Renal cortical epithelial cell (primary cell): ENCODE data around the gene NBEAL1. TPM values are rescaled to one million over a fixed set of nuclear protein-coding genes. Genes with fewer than 3 reads are reported as not detected.
"Not testable (repeated sequence)": the region's sequence is repeated elsewhere in the genome, so short reads cannot be mapped to it uniquely, and the experiment has no call there.

ENCODE experiments used
- DNase-seq: peaks from one replicate; pipeline ENCODE4 v3.0.0-alpha.2; 2011; ENCODE audit warnings: low read depth
- total RNA-seq: library from RNA; depleted of rRNA; stranded (reverse); fragments of >200 nt; gene quantifications from 2 replicates; pipeline ENCODE4 v1.2.3, GENCODE V29; 2014

Gene NBEAL1
- total RNA-seq, 1 donor from 2014 or later, result 108 TPM

DNA sequence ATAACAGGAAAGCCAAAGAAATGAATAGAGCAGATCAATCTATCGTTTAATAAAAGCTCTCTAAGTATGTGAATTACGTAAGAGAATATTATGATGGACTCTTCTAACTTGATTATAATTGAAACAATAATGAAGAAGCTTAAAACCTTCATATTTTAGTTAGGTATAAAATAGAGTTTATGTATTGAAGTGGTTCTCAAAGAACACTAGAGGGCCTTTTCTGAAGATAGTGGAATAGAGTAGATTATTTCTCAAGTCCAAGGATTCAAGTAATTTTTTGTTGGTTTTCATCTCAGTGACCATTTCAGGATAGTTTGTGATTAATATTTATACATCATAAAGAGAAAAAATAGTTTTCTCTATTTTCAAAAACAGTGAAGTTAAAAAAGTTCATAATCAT lies 97.7 kb downstream of the NBEAL1 start:
- DNase-seq, result no peak

DNA sequence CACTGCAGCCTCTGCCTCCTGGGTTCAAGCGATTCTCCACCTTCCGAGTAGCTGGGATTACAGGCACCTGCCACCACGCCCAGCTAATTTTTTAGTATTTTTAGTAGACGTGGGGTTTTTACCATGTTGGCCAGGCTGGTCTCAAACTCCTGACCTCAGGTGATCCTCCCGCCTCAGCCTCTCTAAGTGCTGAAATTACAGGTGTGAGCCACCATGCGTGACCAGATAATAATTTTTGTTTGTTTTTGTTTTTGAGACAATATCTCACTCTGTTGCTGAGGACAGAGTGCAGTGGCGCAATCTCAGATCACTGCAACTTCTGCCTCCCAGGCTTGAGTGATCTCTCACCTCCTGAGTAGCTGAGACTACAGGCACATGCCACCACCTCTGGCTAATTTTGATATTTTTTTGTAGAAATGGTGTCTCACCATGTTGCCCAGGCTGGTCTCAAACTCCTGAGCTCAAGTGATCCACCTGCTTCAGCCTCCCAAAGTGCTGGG lies 100.6 kb downstream of the NBEAL1 start:
- not testable (repeated sequence) for DNase-seq

DNA sequence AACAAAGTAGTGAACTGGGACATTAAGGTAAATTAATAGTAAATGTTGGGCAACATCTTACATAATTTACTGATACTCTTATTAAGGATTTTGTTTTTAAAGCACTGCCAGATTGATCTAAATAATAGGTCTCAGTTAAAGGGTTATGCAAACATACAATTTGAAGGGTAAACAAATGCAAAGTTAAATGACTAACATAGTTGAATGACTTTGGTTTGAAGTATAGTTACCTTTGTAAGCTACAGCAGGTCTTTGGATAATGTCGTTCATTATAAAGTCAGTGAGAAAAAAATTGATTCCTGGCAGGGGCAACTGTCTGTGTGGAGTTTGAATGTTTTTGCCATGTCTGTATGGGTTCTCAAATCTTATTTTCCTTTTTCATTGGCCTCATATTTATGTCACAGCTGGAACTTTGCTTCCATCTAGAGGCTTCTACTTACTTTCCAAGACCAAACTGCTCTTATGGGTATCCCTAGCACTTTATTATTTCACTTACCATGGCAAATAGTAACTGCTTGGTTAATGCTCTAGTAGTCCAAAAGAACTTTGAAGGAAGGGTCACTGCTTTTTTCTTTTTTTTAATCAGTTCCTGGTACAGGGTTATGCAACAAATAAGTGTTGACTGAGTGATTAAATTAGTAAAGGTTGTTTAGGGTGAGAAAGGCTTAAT lies 107.8 kb downstream of the NBEAL1 start:
- peak; percentile 73 for DNase-seq

DNA sequence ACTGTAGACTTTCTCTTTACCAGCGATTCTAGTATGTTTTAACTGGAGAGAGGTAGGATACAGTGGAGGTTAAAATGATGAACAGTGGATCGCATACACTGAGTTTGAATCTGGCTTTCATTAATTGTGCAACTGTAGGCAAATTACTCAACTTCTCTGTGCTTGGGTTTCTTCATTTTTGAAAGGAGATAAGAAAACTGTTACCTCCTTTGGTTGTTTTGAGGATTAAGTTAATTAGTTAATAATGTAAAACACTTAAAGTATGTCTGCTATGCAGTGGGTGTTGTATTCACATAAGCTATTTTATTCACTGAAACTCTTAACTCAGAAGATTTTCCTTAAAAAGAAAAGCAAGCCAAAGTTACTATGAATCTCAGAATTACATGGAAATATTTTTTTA lies 112.3 kb downstream of the NBEAL1 start:
- DNase-seq, result no peak

DNA sequence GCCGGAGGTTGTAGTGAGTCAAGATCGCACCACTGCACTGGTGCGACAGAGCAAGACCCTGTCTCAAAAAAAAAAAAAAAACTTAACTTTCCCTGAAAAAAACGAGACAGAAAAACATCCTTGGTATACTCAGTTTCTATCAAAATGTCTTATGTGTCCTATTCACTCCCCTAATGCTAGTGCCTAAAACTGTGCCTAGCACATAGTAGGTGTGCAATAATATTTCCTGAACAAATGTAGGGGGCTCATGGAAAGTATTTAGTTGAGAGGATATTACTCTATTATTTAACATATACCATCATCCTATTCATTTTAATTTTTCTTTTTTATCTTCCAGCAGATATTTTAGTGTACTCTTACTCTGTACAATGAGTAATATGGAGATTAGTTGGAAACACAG lies 120.4 kb downstream of the NBEAL1 start:
- DNase-seq, result no peak

DNA sequence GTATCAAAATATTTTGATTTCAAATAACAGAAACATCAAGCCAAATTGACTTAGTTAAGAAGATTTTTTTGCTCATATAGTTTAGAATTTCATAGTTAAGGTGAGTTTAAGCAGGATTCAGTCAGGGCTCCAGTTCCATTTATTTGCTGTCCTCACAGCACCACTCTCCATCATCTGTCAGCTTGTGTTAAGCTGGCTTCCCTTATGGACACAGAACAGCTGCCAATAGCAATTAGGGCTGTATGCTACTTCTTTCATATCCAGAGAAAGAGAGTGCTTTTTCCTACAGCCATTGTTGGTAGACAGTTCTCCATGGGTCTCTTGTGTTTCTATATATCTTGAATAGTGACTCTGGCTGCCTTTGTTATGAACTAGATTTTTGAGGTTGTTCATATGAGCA lies 128.7 kb downstream of the NBEAL1 start:
- DNase-seq, result no peak

DNA sequence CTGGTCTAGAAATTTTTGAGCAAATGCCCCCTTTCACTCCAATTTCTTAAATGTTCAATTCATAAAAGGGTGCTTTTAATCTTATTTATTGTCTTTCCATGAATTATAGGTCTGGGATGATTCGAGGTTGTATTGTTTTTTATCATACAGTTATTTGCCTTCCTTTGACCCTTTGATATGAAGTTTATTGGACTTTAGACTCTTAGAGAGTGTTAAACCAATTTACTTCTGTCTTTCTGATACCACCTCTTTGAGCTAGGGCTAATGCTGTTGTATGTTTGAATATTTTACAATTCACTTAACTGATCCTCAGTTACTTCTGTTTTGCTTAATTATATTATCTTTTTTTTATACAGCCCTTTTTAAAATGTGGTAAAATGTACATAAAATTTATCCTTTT lies 134.5 kb downstream of the NBEAL1 start:
- no peak for DNase-seq

DNA sequence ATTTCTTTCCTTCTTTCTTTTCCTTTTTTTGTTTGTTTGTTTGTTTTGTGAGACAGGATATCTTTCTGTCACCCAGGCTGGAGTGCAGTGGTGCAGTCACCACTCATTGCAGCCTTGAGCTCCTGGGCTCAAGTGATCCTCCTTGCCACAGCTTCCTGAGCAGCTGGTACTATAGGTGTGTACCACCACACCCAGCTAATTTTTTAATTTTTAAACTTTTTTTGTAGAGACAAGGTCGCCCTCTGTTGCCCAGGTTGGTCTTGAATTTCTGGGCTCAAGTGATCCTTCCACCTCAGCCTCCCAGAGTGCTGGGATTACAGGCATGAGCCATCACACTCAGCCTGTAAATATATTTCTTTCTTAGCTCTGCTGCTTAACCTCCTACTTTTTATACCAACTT lies 140.7 kb downstream of the NBEAL1 start:
- DNase-seq, result no peak

DNA sequence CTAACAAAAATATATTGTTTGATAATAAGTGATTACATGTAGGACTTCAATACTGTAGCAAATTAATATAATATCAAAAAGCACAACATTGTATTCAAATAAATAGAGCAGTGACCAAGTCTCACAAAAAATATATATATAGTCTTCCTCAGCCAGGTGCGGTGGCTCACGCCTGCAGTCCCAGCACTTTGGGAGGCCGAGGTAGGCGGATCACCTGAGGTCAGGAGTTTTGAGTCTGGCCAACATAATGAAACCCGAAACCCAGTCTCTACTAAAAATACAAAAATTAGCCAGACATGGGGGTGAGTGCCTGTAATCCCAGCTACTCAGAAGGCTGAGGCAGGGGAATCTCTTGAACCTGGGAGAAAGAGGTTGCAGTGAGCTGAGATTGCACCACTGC lies 148.0 kb downstream of the NBEAL1 start:
- not testable (repeated sequence) for DNase-seq

DNA sequence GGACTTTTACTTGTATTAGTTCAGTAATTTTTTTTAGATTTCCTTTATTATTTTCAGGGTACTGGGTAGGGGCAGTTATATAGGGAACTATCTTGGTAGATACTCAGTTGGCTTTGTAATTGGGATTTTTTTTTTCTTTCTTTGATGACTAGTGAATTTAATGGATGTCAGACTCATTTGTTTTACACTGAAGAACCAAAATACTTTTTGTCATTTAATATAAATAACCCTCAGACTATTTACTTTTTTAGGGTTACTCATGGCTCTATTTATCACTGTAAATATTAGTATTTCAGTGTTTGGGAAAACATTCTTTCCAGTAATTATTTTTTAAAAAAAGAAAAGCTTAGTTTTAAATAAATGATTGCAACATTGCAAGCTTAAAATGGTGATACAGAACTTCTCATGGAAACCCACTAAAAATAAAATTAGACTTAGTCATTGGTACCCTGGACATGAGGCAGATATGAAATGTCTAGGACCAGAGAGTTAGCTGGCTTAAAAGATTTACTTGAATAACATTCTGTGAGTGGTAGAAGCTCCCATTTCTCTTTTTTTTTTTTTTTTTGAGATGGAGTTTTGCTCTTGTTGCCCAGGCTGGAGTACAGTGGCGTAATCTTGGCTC lies 149.7 kb downstream of the NBEAL1 start:
- no peak for DNase-seq

DNA sequence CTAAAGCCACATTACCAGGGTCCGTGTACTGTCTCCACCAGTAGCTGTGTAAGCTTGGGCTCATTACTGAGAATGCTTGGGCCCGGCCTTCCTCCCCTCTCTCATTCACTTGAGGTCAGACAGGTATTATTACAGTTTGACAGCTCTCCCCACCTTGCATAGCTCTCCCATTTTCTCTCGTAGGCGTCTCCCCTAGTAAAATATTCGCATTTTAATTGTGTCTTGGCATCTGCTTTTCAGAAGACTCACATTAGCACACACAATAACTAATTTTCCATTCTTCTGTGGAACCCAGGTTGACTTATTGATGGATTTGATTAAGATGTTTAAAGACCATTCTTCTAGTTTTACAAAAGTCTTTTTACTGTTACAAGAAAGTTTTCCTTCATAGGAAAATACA lies 153.1 kb downstream of the NBEAL1 start:
- DNase-seq, result no peak

DNA sequence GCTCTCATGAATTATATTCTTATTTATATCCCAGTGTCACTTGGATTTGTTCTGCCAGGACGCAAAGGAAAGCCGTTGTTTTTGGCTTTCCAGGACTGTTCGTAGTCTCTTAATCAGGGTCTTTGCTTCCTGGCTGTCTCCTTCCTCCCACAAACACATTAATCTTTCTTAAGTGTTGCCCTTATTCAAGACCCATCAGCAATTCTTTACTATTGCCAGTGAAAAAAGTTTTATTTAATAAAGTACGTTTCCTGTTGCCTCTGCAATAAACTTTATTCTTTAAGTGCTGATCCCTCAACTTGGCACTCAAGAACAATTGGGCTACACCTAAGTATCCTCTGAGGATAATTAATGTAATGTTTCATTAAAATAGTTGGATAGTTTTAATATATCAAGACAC lies 155.8 kb downstream of the NBEAL1 start:
- DNase-seq, result no peak

DNA sequence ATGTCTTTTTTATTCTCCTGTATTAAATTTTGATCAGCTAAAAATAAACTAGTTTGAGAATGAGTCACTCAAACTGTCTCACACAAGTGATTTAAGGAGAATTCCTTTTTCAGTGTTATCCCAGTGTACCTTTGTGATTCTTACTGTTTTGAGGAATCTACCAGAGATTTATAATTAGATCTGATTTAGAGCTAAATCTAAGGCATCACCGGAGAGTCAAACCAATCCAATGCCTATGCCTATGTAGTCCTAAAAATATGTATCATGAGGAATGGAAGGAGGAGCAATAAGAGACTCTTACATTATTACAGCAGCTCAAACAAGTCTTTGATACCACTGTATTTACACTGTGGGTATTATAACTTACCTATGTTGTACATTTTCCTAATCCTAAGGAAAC lies 160.7 kb downstream of the NBEAL1 start:
- peak; percentile 9 for DNase-seq

DNA sequence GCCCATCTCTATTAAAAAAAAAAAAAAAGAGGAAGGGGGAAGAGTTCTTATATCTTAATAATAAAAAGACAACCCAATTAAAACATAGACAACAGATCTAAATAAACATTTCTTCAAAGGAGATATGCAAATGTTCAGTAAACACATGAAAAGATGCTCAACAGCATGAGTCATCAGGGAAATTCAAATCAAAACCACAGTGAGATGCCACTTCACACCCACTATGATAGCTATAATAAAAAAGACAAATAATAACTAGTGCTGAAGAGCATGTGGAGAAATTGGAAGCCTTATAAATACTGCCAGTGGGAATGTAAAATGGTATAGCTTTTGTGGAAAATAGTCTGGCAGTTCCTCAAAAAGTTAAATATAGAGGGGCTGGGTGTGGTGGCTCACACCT lies 162.7 kb downstream of the NBEAL1 start:
- DNase-seq, result peak; percentile 33

DNA sequence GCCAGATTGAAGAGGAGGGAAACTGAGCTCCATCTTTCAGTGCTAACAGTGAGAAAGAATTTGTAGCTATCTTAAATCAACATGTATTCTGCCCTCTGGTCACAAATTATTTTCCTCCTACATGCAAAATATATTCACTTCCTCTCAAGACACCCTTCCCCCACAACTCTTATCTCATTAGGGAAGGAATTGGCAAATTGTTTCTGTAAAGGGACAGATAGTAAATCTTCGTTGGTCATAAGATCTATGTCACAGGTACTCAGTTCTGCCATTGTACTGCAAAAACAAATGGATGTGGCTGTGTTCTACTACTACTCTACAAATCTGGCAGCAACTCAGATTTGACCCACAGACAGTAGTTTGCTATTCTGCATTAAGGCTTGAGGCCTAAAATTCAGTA lies 171.2 kb downstream of the NBEAL1 start:
- DNase-seq, result no peak

DNA sequence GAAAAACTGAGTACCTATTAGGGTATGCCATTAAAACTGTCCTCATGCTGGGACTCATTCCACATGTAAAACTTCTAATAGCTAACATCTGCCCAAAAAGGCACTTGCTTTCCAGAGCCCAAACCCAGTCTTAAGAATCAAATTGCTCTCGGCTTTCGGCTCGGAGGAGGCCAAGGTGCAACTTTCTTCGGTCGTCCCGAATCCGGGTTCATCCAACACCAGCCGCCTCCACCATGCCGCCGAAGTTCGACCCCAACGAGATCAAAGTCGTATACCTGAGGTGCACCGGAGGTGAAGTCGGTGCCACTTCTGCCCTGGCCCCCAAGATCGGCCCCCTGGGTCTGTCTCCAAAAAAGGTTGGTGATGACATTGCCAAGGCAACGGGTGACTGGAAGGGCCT lies 175.9 kb downstream of the NBEAL1 start:
- DNase-seq, result not testable (repeated sequence)

DNA sequence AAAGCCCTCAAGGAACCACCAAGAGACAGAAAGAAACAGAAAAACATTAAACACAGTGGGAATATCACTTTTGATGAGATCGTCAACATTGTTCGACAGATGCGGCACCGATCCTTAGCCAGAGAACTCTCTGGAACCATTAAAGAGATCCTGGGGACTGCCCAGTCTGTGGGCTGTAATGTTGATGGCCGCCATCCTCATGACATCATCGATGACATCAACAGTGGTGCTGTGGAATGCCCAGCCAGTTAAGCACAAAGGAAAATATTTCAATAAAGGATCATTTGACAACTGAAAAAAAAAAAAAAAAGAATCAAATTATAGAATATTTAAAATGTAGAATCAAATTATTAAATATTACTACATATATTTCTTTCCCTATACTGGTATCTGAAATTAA lies 176.4 kb downstream of the NBEAL1 start:
- DNase-seq, result not testable (repeated sequence)

DNA sequence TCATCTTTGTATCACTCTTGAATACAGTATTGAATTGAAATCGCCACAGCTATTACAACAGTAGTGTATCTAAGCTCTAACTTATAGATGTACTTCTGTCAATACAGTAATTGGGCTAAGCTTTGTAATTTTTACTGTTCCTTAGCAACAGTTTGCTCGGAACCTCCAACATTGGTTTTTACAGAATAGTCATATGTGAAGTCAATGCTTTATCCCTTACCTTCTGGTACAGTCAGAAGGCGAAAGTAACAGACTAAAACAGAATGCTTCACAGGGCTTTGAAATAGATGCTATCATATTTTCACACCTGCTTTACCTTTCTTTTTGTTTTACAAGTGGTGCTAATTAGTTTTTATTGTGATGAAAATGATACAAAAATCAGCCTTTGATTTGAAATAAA lies 177.3 kb downstream of the NBEAL1 start:
- DNase-seq, result no peak

DNA sequence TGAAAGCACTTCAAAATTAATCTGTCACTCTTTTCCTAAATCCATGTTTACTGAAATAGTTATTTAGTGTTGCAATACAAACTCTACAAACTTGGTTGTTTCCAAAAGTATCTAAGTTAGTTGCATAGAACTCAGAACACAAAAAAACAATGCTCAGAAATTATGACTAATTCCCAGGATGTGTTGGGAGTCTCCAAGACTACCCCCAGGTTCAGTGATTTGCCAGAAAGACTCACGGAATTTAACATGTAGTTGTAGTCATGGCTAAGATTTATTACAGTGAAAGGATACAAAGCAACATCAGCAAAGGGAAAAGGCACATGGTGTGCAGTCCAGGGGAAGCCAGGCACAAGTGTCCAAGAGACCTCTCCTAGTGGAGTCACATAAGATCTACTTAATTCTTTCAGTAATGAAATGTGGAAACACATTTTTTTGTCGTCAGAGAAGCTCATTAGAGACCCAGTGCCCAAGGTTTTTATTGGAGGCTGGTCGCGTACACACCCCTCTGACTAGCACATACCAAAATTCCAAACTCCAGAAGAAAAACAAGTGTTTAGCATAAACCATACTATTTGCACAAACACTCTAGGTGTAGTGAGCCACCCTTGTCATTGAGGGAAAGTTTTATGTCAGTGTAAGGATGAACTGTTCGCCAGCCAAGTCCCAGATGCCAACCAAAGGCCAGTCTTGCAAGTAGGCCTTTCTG lies 180.8 kb downstream of the NBEAL1 start:
- peak; percentile 33 for DNase-seq

DNA sequence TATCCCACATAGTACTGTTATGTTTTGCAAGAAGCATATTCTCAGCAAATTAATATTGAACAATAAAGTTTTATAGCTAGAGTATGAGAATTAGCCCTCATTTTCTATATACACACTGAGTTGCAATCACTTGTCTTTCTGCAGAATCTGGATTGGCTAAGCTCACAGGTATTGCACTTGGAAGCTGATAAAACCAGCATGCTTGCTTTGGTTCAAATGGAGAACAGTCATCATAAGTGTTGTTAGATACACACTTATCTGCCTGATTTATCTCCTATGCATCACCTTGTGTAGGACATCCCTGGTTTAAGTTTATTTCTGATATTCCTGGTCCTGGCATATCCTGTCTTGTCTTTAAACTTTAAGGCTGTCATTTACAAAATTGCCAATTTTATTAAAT lies 186.2 kb downstream of the NBEAL1 start:
- DNase-seq, result no peak

DNA sequence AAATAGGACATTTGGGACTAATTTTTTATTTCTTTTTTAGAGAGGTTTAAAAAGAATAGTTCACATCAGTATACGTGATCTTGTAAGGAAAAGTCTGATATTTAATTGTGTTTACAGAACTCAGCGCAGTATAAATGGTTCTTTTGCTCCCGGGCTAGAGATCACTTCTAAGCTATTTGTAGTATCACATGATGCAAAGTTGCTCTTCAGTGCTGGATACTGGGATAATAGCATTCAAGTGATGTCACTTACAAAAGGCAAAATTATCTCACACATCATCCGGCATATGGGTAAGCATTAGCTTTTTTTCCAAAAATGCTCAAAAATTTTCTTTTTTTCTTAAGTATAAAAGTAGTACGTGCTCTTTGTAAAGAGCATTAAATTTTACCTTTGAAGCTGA lies 186.8 kb downstream of the NBEAL1 start:
- no peak for DNase-seq

DNA sequence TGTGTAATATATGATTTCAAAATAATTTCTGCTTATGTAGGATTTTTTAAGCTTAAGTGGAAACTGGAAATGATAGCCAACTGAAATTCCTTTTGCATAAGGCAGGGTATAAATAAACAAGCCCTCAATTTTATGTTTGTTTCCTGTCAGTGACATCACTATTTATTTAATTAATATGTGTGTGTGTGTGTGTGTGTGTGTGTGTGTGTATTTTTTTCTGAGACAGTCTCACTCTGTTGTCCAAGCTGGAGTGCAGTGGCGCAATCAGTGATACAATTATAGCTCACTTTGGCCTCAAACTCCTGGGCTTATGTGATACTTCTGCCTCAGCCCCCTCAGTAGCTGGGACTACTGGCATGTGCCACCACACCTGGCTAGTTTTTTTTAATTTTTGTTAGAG lies 194.9 kb downstream of the NBEAL1 start:
- DNase-seq, result no peak

DNA sequence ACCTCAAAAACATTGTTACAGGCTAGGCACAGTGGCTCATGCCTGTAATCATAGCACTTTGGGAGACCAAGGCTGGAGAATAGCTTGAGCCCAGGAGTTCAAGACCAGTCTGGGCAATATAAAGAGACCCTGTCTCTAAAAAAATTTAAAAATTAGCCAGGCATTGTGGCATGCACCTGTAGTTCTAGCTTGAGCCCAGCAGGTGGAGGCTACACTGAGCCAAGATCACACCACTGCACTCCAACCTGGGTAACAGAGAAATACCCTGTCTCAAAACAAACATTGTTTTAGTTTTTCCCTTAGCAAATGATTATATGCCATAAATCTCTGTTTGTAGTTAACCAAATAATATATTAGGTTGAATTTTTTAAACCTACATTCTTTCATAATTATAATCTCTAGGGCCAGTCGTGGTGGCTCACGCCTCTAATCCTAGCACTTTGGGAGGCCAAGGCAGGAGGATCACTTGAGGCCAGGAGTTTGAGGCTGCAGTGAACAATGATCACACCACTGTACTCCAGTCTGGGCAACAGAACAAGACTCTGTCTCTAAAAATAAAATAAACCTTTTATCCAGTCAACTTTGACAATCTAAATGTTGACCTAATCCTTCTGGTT lies 210.9 kb downstream of the NBEAL1 start:
- peak; percentile 24 for DNase-seq
